Fibroblast of lung (primary cell): ENCODE results near the gene C20orf202. TPM values are rescaled to one million over a fixed set of nuclear protein-coding genes. Genes with fewer than 3 reads are reported as not detected.

Source experiments
- DNase-seq, 2 donors: peaks; one replicate each; pipeline versions ENCODE4 v3.0.0 to v3.0.0-alpha.2; 2010; ENCODE audit warnings: low read depth in 2 of 2
- H2AFZ ChIP-seq: 2 replicates; pipeline ENCODE4 v1.5.1; 2012; ENCODE audit warnings: low read length, control low read depth, inconsistent platforms
- H3K27ac ChIP-seq: 2 replicates; pipeline ENCODE4 v1.5.1; 2011; ENCODE audit warnings: low read length, control low read depth; ENCODE audit not compliant: insufficient read depth
- H3K27me3 ChIP-seq: 2 replicates; pipeline ENCODE4 v1.5.1; 2011; ENCODE audit warnings: mild to moderate bottlenecking, low read length; ENCODE audit not compliant: control insufficient read depth, insufficient read depth
- H3K36me3 ChIP-seq: 2 replicates; pipeline ENCODE4 v1.5.1; 2011; ENCODE audit warnings: low read length; ENCODE audit not compliant: control insufficient read depth, insufficient read depth
- H3K4me1 ChIP-seq: 2 replicates; pipeline ENCODE4 v1.5.1; 2011; ENCODE audit warnings: low read length; ENCODE audit not compliant: control insufficient read depth, insufficient read depth; ENCODE audit errors: extremely low read depth
- H3K4me2 ChIP-seq: 2 replicates; pipeline ENCODE4 v1.5.1; 2011; ENCODE audit warnings: low read length, control low read depth; ENCODE audit not compliant: insufficient read depth; ENCODE audit errors: extremely low read depth
- H3K4me3 ChIP-seq, 4 experiments: fragments of 200-600 bp in 1 of 4; sonication (generic) in 1 of 4; replicated peaks in 1 of 4; 2 replicates each; pipeline ENCODE4 v1.5.1; 2011 to 2016; ENCODE audit warnings: low read length in 4 of 4, low read depth in 3 of 4, mild to moderate bottlenecking in 3 of 4, control low read depth in 2 of 4, inconsistent platforms in 1 of 4, mixed read lengths in 1 of 4; ENCODE audit not compliant: insufficient read depth in 1 of 4; ENCODE audit errors: control extremely low read depth in 1 of 4
- H3K79me2 ChIP-seq: 2 replicates; pipeline ENCODE4 v1.5.1; 2012; ENCODE audit warnings: mild to moderate bottlenecking, low read length, inconsistent platforms; ENCODE audit not compliant: control insufficient read depth, insufficient read depth
- H3K9ac ChIP-seq: 2 replicates; pipeline ENCODE4 v1.5.1; 2011; ENCODE audit warnings: mild to moderate bottlenecking, low read length, control low read depth; ENCODE audit not compliant: insufficient read depth
- H3K9me3 ChIP-seq: 2 replicates; pipeline ENCODE4 v1.5.1; 2012; ENCODE audit warnings: low read depth, low read length; ENCODE audit not compliant: control insufficient read depth, insufficient read depth
- H4K20me1 ChIP-seq: 2 replicates; pipeline ENCODE4 v1.5.1; 2011; ENCODE audit warnings: low read length; ENCODE audit not compliant: control insufficient read depth, insufficient read depth; ENCODE audit errors: extremely low read depth
- CTCF ChIP-seq, 2 donors: IDR thresholded peaks in 1 of 2; conservative IDR thresholded peaks in 1 of 2; 1 replicate in 1 of 2; 2 replicates in 1 of 2; pipeline ENCODE4 v1.5.1; 2011 to 2012; ENCODE audit warnings: low read length in 2 of 2, control low read depth in 1 of 2, inconsistent platforms in 1 of 2, low read depth in 1 of 2, mild to moderate bottlenecking in 1 of 2
- EZH2 ChIP-seq: IDR thresholded peaks from 2 replicates; pipeline ENCODE4 v1.5.1; 2012; ENCODE audit warnings: low read length, control low read depth, mild to moderate bottlenecking; ENCODE audit errors: missing control alignments
- polyA plus RNA-seq, 2 donors: library from polyadenylated mRNA; depleted of rRNA in 1 of 2; stranded (reverse) in 1 of 2; unstranded in 1 of 2; fragments of >200 nt; gene quantifications; 2 replicates each; pipeline ENCODE4 v1.2.1, GENCODE V29; 2011 to 2012; ENCODE audit warnings: missing spikeins in 1 of 2
- total RNA-seq: library from RNA; depleted of rRNA; stranded (reverse); fragments of >200 nt; gene quantifications from 2 replicates; pipeline ENCODE4 v1.2.1, GENCODE V29; 2014

Gene C20orf202
- total and polyA plus RNA-seq, 2 donors (not counting 1 experiment from before 2014, with no cell fraction given) = under 0.01 TPM; not detected in 1

GRCh38 chr20:1178623-1179022 lies 24.6 kb upstream of the C20orf202 start:
- H3K27ac ChIP-seq = no peak overlapping the region
- H3K27me3 ChIP-seq = peaks cover 16% of the 10 kb centered on the region
- H3K4me1 ChIP-seq = no peaks in the 10 kb centered on the region
- H3K9me3 ChIP-seq = no peaks in the 10 kb centered on the region
- H3K4me3 ChIP-seq = no peak overlapping the region
- no peak overlapping the region for H3K4me2 ChIP-seq
- H4K20me1 ChIP-seq = no peaks in the 10 kb centered on the region
- DNase-seq = no peak
- no peak overlapping the region for H3K9ac ChIP-seq
- H2AFZ ChIP-seq = no peak overlapping the region
- no peaks in the 10 kb centered on the region for H3K79me2 ChIP-seq
- no peaks in the 10 kb centered on the region for H3K36me3 ChIP-seq
- TF ChIP-seq EZH2 (no peak), CTCF (conservative IDR thresholded peaks at IDR 0.05 in 1 of 2, IDR thresholded peaks at IDR 0.05 in 1 of 2; ENCODE audit: low read depth in 1 of 2, low read length in 2 of 2) (no peak)

DNA sequence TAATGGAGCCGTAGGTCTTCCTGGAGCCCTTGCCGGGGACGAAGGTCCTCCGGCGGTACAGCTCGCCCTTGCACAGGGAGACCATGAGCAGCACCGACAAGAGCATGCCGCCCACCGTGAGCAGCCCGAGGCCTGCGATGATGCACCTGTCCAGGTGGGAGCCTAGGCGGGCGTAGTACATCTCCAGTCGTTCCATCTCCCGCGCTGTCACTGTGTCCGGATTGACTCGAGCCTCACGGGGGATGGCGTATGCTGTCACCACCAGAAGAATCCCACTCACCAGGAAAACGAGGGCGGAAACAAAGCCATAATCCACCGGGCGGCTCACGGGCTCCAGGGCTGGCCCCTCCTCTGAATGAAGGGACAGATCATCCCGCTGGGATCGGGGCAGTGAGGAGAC lies 22.3 kb upstream of the C20orf202 start:
- Histone ChIP-seq H3K79me2 (no peaks in the 10 kb centered on the region), H3K27me3 (peaks cover 30% of the 10 kb centered on the region), H3K4me2 (no peak overlapping the region), H2AFZ (no peak overlapping the region), H3K4me1 (no peaks in the 10 kb centered on the region), H3K27ac (no peak overlapping the region), H3K9me3 (no peaks in the 10 kb centered on the region), H3K9ac (no peak overlapping the region), H3K36me3 (no peaks in the 10 kb centered on the region), H3K4me3 (no peak overlapping the region), H4K20me1 (no peaks in the 10 kb centered on the region)
- TF ChIP-seq CTCF (conservative IDR thresholded peaks at IDR 0.05 in 1 of 2, IDR thresholded peaks at IDR 0.05 in 1 of 2; ENCODE audit: low read depth in 1 of 2, low read length in 2 of 2) = no peak
- TF ChIP-seq EZH2 = no peak
- no peak for DNase-seq

DNA sequence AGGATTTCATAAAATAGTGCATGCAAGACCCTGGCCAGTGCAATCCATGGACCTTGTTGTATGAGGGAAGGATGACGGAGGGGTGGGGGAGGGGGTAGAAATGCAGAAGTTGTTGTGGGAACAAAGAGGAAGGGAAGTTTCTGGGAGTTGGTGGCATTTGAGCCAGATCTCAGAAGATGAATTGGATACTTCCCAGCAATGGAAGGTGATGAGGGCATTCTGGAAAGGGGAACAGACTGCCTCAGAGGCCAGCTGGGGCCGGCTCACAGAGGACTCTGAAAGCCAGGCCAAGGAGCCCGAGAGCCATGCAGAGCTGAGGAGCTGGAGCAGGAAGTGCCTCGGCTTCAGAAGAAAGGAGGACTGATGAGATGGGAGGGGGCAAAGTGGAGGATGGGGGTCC lies 21.1 kb upstream of the C20orf202 start:
- peaks cover 33% of the 10 kb centered on the region for H3K27me3 ChIP-seq
- TF ChIP-seq CTCF (conservative IDR thresholded peaks at IDR 0.05 in 1 of 2, IDR thresholded peaks at IDR 0.05 in 1 of 2; ENCODE audit: low read depth in 1 of 2, low read length in 2 of 2) (no peak), EZH2 (no peak)

More for the DNA sequence above, 21.1 kb upstream of the C20orf202 start:
- no peaks in the 10 kb centered on the region for H4K20me1 ChIP-seq
- H3K4me1 ChIP-seq = no peaks in the 10 kb centered on the region
- H3K4me3 ChIP-seq = no peak overlapping the region
- no peaks in the 10 kb centered on the region for H3K36me3 ChIP-seq
- H3K9ac ChIP-seq = no peak overlapping the region
- no peaks in the 10 kb centered on the region for H3K9me3 ChIP-seq
- DNase-seq = no peak
- H3K79me2 ChIP-seq = no peaks in the 10 kb centered on the region
- no peak overlapping the region for H3K27ac ChIP-seq
- H3K4me2 ChIP-seq = no peak overlapping the region
- H2AFZ ChIP-seq = no peak overlapping the region
